GM18867 (cell line): ENCODE results near the gene HSD17B2.
A peak's percentile ranks its signal among the peaks of the same experiment; 100 is the strongest.
"Not testable (repeated sequence)": the region's sequence is repeated elsewhere in the genome, so short reads cannot be mapped to it uniquely, and the experiment has no call there.

Experiments used
- ATAC-seq: cut with Tn5 transposase; IDR thresholded peaks from one replicate; pipeline ENCODE4 v1.9.1; 2021; ENCODE audit warnings: mild to moderate bottlenecking, moderate library complexity; ENCODE audit not compliant: unreplicated experiment

HSD17B2 gene

GRCh38 chr16:82034981-82035612, at the start of gene HSD17B2:
Gene HSD17B2 (plus strand): TSS chr16:82035253. CDS start chr16:82035425, 172 bp downstream.
- ATAC-seq, result no peak

DNA sequence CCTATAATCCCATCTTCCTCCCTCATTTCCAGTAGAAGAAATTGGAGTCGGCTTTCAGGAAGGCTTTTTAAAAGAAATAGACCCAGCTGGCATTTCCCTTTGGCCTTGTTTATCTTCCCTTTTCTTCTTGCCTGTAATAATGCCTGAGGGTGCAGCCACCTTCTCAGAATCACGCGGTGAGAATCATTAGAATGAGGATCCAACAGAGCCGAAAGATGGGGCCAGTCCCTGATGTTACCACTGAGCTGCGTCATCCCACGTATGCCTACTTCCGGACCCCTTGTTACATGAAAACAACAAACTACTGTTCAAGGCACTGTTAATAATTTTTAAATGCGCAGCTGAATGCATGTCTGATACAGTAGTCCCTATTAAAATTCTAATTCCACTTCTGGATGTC, 47.9 kb upstream of the HSD17B2 start:
- no peak for ATAC-seq

GRCh38 chr16:81987706-81988105, 47.3 kb upstream of the HSD17B2 start:
- ATAC-seq, result no peak

DNA sequence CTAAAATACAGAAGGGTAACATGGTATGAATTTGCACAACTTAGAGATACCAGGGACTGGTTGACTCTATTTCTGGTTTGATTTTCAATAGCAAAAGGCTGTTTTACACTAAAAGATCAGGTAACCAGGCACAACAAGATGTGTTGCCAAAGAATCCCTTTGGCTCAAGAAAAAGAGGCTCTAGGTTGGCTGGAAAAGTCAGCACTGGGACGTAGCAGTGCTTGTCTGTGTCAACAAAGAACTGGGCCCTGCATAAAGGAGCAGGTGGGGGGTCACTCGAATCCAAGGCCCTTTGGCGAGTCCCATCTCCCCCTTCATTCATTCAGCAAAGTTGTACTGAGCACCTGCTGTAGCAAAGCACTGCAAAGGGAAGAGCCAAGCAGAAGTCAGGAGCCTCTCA, 42.2 kb upstream of the HSD17B2 start:
- no peak for ATAC-seq

DNA sequence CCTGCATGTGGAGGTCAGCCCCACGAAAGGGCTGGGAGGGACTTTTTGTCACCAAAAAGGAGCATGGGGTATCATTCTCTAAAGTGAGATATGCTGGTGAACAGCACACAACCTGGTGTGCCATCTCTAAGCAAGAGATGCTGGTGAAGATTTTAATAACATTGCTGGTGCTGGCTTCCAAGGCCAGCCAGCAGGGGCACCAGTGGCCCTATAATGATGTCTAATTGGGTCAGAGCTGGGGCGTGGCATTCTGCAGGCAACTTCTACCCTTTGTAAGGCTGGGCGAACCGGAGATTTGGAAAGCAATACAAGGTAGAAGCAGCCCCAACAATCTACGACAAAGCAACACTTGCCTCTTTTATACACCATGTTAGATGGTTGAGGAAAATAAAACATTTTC, 40.6 kb upstream of the HSD17B2 start:
- ATAC-seq, result no peak

- ATAC-seq, result no peak
These were observed 39.4 kb upstream of the HSD17B2 start for GRCh38 chr16:81995651-81996050.

GRCh38 chr16:81996664-81997509, 38.2 kb upstream of the HSD17B2 start:
- ATAC-seq, result no peak

GRCh38 chr16:81997738-81998137, 37.3 kb upstream of the HSD17B2 start:
- no peak for ATAC-seq

DNA sequence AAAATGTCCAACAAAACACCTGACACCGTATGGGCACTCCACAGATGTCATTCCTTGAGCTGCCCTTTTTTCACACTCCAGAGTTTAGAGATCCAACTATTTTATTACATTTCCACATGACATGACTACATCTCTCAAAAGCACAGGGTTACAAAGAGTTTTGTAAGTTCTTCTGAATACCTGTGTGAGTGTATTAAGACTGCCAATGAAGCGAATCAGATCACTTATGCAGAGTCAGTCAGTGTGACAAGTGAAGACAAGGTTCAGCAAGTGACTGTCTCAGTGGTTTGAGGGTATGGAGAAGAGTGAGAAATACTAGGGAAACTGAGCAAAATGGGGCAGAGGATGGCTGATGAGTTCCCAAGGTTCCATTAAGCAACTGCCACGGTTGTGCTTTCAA, 32.2 kb upstream of the HSD17B2 start:
- ATAC-seq, result no peak

GRCh38 chr16:82004601-82005000, 30.5 kb upstream of the HSD17B2 start:
- no peak for ATAC-seq

GRCh38 chr16:82005027-82005830, 29.8 kb upstream of the HSD17B2 start:
- ATAC-seq, result no peak

DNA sequence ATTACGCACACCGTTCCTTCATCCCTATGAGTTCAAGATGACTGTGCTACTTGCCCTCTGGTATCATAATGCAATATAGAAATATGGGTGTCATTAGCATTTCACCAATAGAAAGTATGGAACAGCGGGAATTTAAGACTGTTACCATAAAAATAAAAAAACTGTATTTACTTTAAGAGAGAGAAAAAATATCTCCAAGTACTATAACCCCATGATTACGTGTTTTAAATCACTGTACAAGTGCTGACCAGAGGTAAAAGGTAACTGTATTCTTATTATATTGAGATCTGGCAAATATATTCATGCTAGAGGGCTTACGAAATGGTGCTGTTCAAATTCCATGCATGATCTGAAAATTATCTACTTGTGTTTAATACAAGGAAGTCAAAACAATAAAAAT, 29.0 kb upstream of the HSD17B2 start:
- no peak for ATAC-seq

- ATAC-seq, result no peak
These were observed 27.9 kb upstream of the HSD17B2 start for GRCh38 chr16:82007189-82007588.

- no peak for ATAC-seq
These were observed 26.0 kb upstream of the HSD17B2 start for GRCh38 chr16:82008957-82009592.

DNA sequence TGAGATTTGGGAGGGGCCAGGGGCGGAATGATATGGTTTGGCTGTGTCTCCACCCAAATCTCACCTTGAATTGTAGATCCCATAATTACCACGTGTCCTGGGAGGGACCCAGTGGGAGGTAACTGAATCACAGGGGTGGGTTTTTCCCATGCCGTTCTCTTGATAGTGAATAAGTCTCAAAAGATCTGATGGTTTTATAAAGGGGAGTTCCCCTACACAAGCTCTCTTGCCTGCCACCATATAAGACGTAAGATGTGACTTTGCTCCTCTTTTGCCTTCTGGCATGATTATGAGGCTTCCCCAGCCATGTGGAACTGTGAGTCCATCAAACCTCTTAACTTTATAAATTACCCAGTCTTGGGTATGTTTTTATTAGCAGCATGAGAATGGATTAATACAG, 25.3 kb upstream of the HSD17B2 start:
- not testable (repeated sequence) for ATAC-seq

DNA sequence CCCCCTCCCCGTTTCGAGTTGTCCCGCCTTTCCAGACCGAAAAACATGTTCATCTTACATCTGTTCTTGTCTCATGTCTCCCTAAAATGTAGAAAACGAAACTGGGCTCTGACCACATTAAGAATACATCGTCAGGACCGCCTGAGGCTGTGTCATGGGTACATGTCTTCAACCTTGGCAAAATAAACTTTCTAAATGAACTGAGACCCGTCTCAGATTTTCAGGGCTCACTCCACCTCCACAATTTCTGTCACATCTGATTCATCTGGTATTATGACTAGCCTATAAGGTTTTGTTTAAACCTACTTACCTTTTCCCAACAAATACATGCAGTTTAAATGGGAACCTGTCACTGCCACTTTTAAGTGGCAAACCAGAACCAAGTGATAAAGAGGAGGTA, 24.4 kb upstream of the HSD17B2 start:
- ATAC-seq, result no peak

- peak; percentile 92 for ATAC-seq
These were observed 23.8 kb upstream of the HSD17B2 start, which contains the start of gene SDR42E1 for GRCh38 chr16:82011199-82011641. Gene SDR42E1 (minus strand): TSS chr16:82011470. CDS start chr16:82000858, 10,612 bp downstream.

DNA sequence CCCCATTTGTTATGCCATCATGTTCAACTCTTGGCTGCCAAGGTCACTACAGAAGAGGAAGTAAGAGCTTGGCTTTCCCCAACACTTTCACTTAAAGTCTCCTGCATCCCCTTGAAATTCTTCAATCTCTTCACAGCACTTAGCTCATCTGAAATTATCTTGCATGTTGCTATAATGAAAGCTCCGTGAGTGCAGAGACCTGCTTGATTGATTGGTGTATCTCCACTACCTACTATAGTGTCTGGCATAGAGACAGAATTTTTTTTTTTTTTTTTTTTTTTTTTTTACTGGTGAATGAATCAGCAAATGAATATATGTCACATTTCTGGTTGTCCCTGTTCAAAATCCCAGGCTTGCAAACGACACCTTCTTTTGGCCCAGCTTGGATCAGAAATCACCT, 21.9 kb upstream of the HSD17B2 start:
- no peak for ATAC-seq

- no peak for ATAC-seq
These were observed 18.8 kb upstream of the HSD17B2 start for GRCh38 chr16:82016263-82016662.

- ATAC-seq, result no peak
These were observed 18.1 kb upstream of the HSD17B2 start for GRCh38 chr16:82016964-82017363.
